Measurements from ENCODE around the gene GCC2. TPM values are rescaled to one million over a fixed set of nuclear protein-coding genes. Genes with fewer than 3 reads are reported as not detected.

The GCC2 gene
- total and polyA plus RNA-seq, 2 of the 13 experiments (the other 11 are each of a cell fraction or from before 2014, with no cell fraction given) = 17.6 to 22.5 TPM

DNA sequence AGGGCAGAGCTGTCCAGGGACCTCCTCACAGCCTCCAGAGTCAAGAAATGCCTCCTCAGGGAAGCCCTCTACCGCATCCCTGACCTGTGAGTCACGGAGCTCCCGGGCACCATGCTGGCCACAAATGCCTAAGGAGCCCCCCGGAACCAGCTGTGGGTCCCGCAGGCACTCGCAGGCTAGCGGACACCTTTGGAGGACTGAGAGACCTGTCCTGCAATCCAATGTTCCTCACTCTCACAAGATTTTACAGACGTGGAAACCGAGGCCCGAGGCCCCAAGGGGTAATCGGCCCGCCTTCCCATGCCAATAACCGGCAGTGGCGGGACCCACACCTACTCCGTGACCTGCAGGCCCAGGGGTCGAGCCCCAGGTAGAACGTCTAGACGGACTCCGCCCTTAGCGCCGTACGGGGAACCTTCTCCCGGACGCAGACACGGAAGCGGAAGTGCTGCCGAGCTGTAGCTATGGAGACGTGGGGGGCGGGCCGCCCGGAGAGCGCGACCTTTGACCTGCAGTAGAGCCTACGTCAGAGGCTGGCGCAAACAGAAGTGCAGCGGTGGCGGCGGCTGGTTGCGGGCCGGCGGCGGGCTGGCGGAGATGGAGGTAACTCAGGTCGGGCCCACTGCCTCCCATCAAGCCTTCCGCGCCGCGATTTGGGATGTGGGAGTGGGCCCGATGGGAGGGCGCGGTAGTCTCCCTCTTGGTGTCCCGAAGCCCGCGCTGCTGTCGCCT, at the start of gene GCC2 (continued):
- TF ChIP-seq DMAP1 (CRISPR knock-in tag; IDR thresholded peaks at IDR 0.05) (peak; percentile 78), CREM (IDR thresholded peaks at IDR 0.05) (peak; percentile 91), CREM (CRISPR knock-in tag; IDR thresholded peaks at IDR 0.05) (no peak), NFYB (CRISPR knock-in tag; IDR thresholded peaks at IDR 0.05) (peak; percentile 23; the same call in 1 of the 2 replicates), ZSCAN20 (CRISPR knock-in tag; IDR thresholded peaks at IDR 0.05; ENCODE audit: borderline replicate concordance) (0 out of 2 replicates have a peak, but pooled peaks have one; percentile 44), ZNF788 (CRISPR knock-in tag; IDR thresholded peaks at IDR 0.05; ENCODE audit: borderline replicate concordance) (peak; percentile 94), BHLHE40 (IDR thresholded peaks at IDR 0.05; ENCODE audit: low read length) (no peak), ZNF841 (CRISPR knock-in tag; IDR thresholded peaks at IDR 0.05; ENCODE audit: borderline replicate concordance) (no peak), ZNF296 (CRISPR knock-in tag; conservative IDR thresholded peaks at IDR 0.05) (0 out of 2 replicates have a peak, but pooled peaks have one; percentile 54), CEBPG (CRISPR knock-in tag; IDR thresholded peaks at IDR 0.05) (peak; percentile 61), CC2D1A (CRISPR knock-in tag; IDR thresholded peaks at IDR 0.05) (no peak), IRX3 (CRISPR knock-in tag; IDR thresholded peaks at IDR 0.05; ENCODE audit: borderline replicate concordance, low read depth) (peak; percentile 65; the same call in 1 of the 2 replicates), THYN1 (CRISPR knock-in tag; IDR thresholded peaks at IDR 0.05; ENCODE audit: borderline replicate concordance, low read depth) (peak; percentile 25; the same call in 1 of the 2 replicates), ZNF598 (CRISPR knock-in tag; IDR thresholded peaks at IDR 0.05; ENCODE audit: borderline replicate concordance) (peak; percentile 94; the same call in 1 of the 2 replicates), SRY (CRISPR knock-in tag; IDR thresholded peaks at IDR 0.05) (peak; percentile 97), MED13 (CRISPR knock-in tag; IDR thresholded peaks at IDR 0.05) (peak; percentile 73; the same call in 1 of the 2 replicates), ZNF766 (CRISPR knock-in tag; IDR thresholded peaks at IDR 0.05; ENCODE audit: borderline replicate concordance) (0 out of 2 replicates have a peak, but pooled peaks have one; percentile 46), MAFF (IDR thresholded peaks at IDR 0.05; ENCODE audit: low read depth, low read length) (no peak), PHF8 (CRISPR knock-in tag; IDR thresholded peaks at IDR 0.05) (peak; percentile 99), NCOA2 (CRISPR knock-in tag; IDR thresholded peaks at IDR 0.05) (peak; percentile 51), ETV6 (CRISPR knock-in tag; conservative IDR thresholded peaks at IDR 0.05) (peak; percentile 90), ARHGAP35 (CRISPR knock-in tag; IDR thresholded peaks at IDR 0.05; ENCODE audit: borderline replicate concordance) (0 out of 2 replicates have a peak, but pooled peaks have one; percentile 43)
- TF ChIP-seq, protein P1, sequence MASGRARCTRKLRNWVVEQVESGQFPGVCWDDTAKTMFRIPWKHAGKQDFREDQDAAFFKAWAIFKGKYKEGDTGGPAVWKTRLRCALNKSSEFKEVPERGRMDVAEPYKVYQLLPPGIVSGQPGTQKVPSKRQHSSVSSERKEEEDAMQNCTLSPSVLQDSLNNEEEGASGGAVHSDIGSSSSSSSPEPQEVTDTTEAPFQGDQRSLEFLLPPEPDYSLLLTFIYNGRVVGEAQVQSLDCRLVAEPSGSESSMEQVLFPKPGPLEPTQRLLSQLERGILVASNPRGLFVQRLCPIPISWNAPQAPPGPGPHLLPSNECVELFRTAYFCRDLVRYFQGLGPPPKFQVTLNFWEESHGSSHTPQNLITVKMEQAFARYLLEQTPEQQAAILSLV (CRISPR knock-in tag; IDR thresholded peaks at IDR 0.05; ENCODE audit: borderline replicate concordance) = peak; percentile 83; the same call in 1 of the 2 replicates
- TF ChIP-seq, protein P2, sequence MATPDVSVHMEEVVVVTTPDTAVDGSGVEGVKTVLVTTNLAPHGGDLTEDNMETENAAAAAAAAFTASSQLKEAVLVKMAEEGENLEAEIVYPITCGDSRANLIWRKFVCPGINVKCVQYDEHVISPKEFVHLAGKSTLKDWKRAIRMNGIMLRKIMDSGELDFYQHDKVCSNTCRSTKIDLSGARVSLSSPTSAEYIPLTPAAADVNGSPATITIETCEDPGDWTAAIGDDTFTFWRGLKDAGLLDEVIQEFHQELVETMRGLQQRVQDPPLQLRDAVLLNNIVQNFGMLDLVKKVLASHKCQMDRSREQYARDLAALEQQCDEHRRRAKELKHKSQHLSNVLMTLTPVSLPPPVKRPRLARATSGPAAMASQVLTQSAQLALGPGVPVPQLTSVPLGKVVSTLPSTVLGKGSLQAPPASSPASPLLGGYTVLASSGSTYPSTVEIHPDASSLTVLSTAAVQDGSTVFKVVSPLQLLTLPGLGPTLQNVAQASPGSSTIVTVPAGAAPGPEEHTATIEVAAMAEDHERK (CRISPR knock-in tag; IDR thresholded peaks at IDR 0.05; ENCODE audit: low read depth) = peak; percentile 89
- TF ChIP-seq, protein P3, sequence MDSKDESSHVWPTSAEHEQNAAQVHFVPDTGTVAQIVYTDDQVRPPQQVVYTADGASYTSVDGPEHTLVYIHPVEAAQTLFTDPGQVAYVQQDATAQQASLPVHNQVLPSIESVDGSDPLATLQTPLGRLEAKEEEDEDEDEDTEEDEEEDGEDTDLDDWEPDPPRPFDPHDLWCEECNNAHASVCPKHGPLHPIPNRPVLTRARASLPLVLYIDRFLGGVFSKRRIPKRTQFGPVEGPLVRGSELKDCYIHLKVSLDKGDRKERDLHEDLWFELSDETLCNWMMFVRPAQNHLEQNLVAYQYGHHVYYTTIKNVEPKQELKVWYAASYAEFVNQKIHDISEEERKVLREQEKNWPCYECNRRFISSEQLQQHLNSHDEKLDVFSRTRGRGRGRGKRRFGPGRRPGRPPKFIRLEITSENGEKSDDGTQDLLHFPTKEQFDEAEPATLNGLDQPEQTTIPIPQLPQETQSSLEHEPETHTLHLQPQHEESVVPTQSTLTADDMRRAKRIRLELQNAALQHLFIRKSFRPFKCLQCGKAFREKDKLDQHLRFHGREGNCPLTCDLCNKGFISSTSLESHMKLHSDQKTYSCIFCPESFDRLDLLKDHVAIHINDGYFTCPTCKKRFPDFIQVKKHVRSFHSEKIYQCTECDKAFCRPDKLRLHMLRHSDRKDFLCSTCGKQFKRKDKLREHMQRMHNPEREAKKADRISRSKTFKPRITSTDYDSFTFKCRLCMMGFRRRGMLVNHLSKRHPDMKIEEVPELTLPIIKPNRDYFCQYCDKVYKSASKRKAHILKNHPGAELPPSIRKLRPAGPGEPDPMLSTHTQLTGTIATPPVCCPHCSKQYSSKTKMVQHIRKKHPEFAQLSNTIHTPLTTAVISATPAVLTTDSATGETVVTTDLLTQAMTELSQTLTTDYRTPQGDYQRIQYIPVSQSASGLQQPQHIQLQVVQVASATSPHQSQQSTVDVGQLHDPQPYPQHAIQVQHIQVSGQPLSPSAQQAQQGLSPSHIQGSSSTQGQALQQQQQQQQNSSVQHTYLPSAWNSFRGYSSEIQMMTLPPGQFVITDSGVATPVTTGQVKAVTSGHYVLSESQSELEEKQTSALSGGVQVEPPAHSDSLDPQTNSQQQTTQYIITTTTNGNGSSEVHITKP (CRISPR knock-in tag; IDR thresholded peaks at IDR 0.05; ENCODE audit: low read depth) = peak; percentile 12; the same call in 1 of the 2 replicates
